ENCODE results near the gene LRRN2. TPM values are rescaled to one million over a fixed set of nuclear protein-coding genes. Genes with fewer than 3 reads are reported as not detected.
"Not testable (repeated sequence)": the region's sequence is repeated elsewhere in the genome, so short reads cannot be mapped to it uniquely, and the experiment has no call there.

The LRRN2 gene
- total RNA-seq, 1 experiment from 2014 or later, result 0.69 TPM

GRCh38 chr1:204575221-204576190, 110.0 kb downstream of the LRRN2 start:
- no peak for DNase-seq (ENCODE audit: low read depth)

GRCh38 chr1:204574865-204575163, 110.7 kb downstream of the LRRN2 start:
- no peak for DNase-seq (ENCODE audit: low read depth)

GRCh38 chr1:204574016-204574864, 111.3 kb downstream of the LRRN2 start:
- no peak for DNase-seq (ENCODE audit: low read depth)

GRCh38 chr1:204572923-204573922, 112.3 kb downstream of the LRRN2 start:
- no peak for DNase-seq (ENCODE audit: low read depth)

GRCh38 chr1:204571631-204572030, 113.9 kb downstream of the LRRN2 start:
- no peak for DNase-seq (ENCODE audit: low read depth)

GRCh38 chr1:204571128-204571527, 114.4 kb downstream of the LRRN2 start:
- no peak for DNase-seq (ENCODE audit: low read depth)

GRCh38 chr1:204570021-204570420, 115.5 kb downstream of the LRRN2 start:
- not testable (repeated sequence) for DNase-seq (ENCODE audit: low read depth)

GRCh38 chr1:204569478-204569877, 116.1 kb downstream of the LRRN2 start:
- DNase-seq (ENCODE audit: low read depth), result no peak

- no peak for DNase-seq (ENCODE audit: low read depth)
Measured at GRCh38 chr1:204568576-204569315, 116.8 kb downstream of the LRRN2 start.

Other genes with a start within 250 kb of the LRRN2 start
- 0.54 and 0.91 TPM in 2 replicates for gene PIK3C2B, start 190.9 kb downstream of the LRRN2 start, total RNA-seq (2014; rRNA removed; shearing (Covaris generic))
- gene MDM4, start 169.3 kb downstream of the LRRN2 start, total RNA-seq (2014; rRNA removed; shearing (Covaris generic)), result 12.7 and 15.0 TPM in 2 replicates
- gene NFASC, start 185.1 kb upstream of the LRRN2 start, total RNA-seq (2014; rRNA removed; shearing (Covaris generic)), result 4.8 and 5.8 TPM in 2 replicates